Urinary bladder (tissue), 4 donors: ENCODE measurements around the gene ERP29. TPM values are rescaled to one million over a fixed set of nuclear protein-coding genes. Genes with fewer than 3 reads are reported as not detected.
"Not testable (repeated sequence)": the region's sequence is repeated elsewhere in the genome, so short reads cannot be mapped to it uniquely, and the experiment has no call there.

ENCODE experiments used
- DNase-seq: peaks from one replicate; pipeline ENCODE4 v3.0.0-alpha.2; 2015; ENCODE audit errors: extremely low spot score
- H3K27ac ChIP-seq: one replicate; pipeline ENCODE4 v1.5.1; 2013; ENCODE audit warnings: low read depth, mild to moderate bottlenecking, moderate library complexity
- H3K36me3 ChIP-seq: one replicate; pipeline ENCODE4 v1.6.1; 2013; ENCODE audit warnings: mild to moderate bottlenecking, moderate library complexity; ENCODE audit not compliant: insufficient read depth
- H3K4me1 ChIP-seq: one replicate; pipeline ENCODE4 v1.6.1; 2013; ENCODE audit warnings: mild to moderate bottlenecking, moderate library complexity; ENCODE audit not compliant: insufficient read depth
- H3K4me3 ChIP-seq: one replicate; pipeline ENCODE4 v1.5.1; 2013; ENCODE audit warnings: low read depth, low read length
- WGBS: extraction: QIAGEN DNeasy Blood & Tissue Kit; methylation state at CpG from one replicate; pipeline ENCODE4 v1.1.7; 2013; 5-methylcytosine and 5-hydroxymethylcytosine counted together
- polyA plus RNA-seq: library from polyadenylated mRNA; stranded (reverse); fragments of 200-250 nt; gene quantifications from one replicate; pipeline ENCODE4 v1.2.3, GENCODE V29; 2013
- small RNA-seq: library from RNA; depleted of rRNA; stranded (forward); fragments of <200 nt; gene quantifications from one replicate; pipeline ENCODE3, GENCODE V24; 2014
- total RNA-seq: library from RNA; depleted of rRNA; stranded (reverse); fragments of >200 nt; gene quantifications from one replicate; pipeline ENCODE4 v1.2.3, GENCODE V29; 2014
- donor health status: healthy with polysubstance abuse.
- donor health status: healthy.

The ERP29 gene
- total and polyA plus RNA-seq, 2 donors: 37.5 to 101 TPM

- peaks cover 11% of the 10 kb centered on the region for H3K36me3 ChIP-seq
- DNase-seq: no peak
- no peak overlapping the region for H3K27ac ChIP-seq
- 85% methylated on average over 2 of the region's 2 CpGs for WGBS
- H3K4me1 ChIP-seq: no peaks in the 10 kb centered on the region
- no peak overlapping the region for H3K4me3 ChIP-seq
These were observed 18.2 kb downstream of the ERP29 start for GRCh38 chr12:112031472-112031871.

DNA sequence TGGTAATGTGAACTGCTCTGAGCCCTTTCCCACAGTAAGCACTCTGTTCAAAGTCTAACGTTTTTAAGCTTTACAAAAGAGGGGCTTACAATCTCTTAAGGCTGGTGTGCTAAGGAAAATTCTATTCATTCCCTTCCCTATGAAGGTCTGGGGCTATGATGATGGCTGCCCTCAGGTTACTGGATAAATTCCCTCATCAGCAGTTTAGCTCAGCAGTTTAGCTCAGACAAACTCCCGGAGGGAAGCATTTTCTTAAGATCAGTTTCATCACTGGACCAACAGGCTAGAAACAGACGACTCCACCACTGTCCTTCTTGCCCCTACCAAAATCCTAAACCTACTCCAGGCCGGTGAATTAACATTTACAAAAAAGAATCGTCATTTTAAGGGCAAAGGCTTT is 19.1 kb downstream of the ERP29 start:
- no peaks in the 10 kb centered on the region for H3K4me1 ChIP-seq
- H3K4me3 ChIP-seq: no peak overlapping the region
- no peak overlapping the region for H3K27ac ChIP-seq
- peaks cover 16% of the 10 kb centered on the region for H3K36me3 ChIP-seq
- no peak for DNase-seq
- 95% methylated on average over 5 of the region's 5 CpGs for WGBS

GRCh38 chr12:112035219-112035785 is 22.1 kb downstream of the ERP29 start:
- WGBS: 89% methylated on average over 4 of the region's 4 CpGs
- peaks cover 17% of the 10 kb centered on the region for H3K36me3 ChIP-seq
- no peak overlapping the region for H3K4me3 ChIP-seq
- DNase-seq: no peak
- no peaks in the 10 kb centered on the region for H3K4me1 ChIP-seq
- no peak overlapping the region for H3K27ac ChIP-seq

DNA sequence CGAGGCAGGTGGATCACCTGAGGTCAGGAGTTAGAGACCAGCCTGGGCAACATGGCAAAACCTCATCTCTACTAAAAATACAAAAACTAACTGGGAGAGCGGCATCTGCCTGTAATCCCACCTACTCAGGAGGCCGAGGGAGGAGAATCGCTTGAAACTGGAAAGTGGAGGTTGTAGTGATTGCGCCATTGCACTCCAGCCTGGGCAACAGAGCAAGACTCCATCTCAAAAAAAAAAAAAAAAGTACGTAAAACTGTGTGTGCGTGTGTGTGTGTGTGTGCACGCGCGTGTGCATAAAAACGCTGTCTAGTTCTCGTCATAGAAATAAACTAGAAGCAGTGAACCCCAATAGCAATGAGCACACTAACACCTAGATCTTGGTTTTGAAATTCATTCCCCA is 23.4 kb downstream of the ERP29 start:
- H3K36me3 ChIP-seq: peaks cover 17% of the 10 kb centered on the region
- WGBS: 95% methylated on average over 12 of the region's 12 CpGs
- H3K27ac ChIP-seq, H3K4me1 ChIP-seq, H3K4me3 ChIP-seq, DNase-seq: not testable (repeated sequence)

GRCh38 chr12:112046003-112046402 is 32.8 kb downstream of the ERP29 start:
- no peak overlapping the region for H3K4me3 ChIP-seq
- H3K27ac ChIP-seq: no peak overlapping the region
- 48% methylated on average over 4 of the region's 4 CpGs for WGBS
- H3K4me1 ChIP-seq: no peaks in the 10 kb centered on the region
- peaks cover 8% of the 10 kb centered on the region for H3K36me3 ChIP-seq
- DNase-seq: no peak

DNA sequence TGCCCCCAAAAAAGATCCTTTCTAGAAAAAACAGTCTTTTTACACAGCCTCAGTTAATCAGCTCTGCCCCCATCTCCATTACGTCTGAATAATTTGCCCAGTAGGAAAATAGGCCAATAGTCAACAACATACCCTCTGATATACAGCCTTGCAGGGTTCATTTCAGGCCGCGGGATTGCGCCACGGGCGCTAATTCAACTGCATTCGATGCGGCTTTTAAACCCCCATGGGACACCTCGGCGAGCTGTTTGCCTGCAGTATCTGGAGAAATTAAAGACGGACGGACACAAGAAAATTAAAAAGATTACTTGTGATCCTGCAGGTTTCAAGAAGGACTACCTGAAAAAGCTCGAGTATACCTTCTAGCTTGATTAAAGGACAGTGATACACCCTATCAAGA is 36.1 kb downstream of the ERP29 start:
- peaks cover 7% of the 10 kb centered on the region for H3K36me3 ChIP-seq
- no peak overlapping the region for H3K4me3 ChIP-seq

GRCh38 chr12:112061137-112061536 is 47.9 kb downstream of the ERP29 start:
- no peak overlapping the region for H3K4me3 ChIP-seq
- no peak for DNase-seq
- 93% methylated on average over 2 of the region's 2 CpGs for WGBS
- H3K27ac ChIP-seq: no peak overlapping the region
- H3K36me3 ChIP-seq: peaks cover 5% of the 10 kb centered on the region
- H3K4me1 ChIP-seq: no peaks in the 10 kb centered on the region

More for the DNA sequence above, 36.1 kb downstream of the ERP29 start:
- DNase-seq: no peak
- Histone ChIP-seq H3K27ac (no peak overlapping the region), H3K4me1 (no peaks in the 10 kb centered on the region)
- WGBS: 96% methylated on average over 13 of the region's 13 CpGs

- 95% methylated on average over 2 of the region's 2 CpGs for WGBS
- Histone ChIP-seq H3K27ac (no peak overlapping the region), H3K4me3 (no peak overlapping the region), H3K4me1 (no peaks in the 10 kb centered on the region), H3K36me3 (peaks cover 11% of the 10 kb centered on the region)
- DNase-seq: no peak
These were observed 50.0 kb downstream of the ERP29 start for GRCh38 chr12:112063273-112063672.

DNA sequence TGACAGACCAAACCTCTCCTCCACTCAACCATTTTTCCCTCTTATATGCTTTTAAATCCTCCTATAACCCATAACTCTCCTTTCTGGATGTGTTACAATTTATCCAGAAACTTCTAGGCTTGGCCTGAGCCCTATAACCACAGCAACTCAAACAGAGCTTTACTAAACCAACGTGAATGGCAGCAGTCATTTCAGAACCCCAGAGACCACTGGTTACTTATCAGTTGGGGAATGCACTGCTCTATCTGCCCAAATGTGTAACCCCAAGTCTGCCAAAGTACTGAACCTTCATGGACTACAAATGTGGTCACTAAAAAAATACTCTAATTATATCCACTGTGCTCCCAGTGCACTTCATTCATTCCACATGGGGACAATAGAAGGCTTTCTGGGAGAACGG is 53.3 kb downstream of the ERP29 start:
- H3K4me3 ChIP-seq: no peak overlapping the region
- H3K27ac ChIP-seq: no peak overlapping the region
- H3K4me1 ChIP-seq: no peaks in the 10 kb centered on the region
- no peak for DNase-seq
- 88% methylated on average over 2 of the region's 2 CpGs for WGBS
- H3K36me3 ChIP-seq: peaks cover 12% of the 10 kb centered on the region

Small RNAs within 50 kb of the gene (small RNA-seq; reads per million reads assigned to genes)
- gene AC004024.1 (not detected), gene MIR3657 (not detected), gene RF00019 (not detected)

Other genes with a start within 250 kb of the ERP29 start
- gene ALDH2, start 246.5 kb upstream of the ERP29 start, total RNA-seq: 13.0 TPM
- gene ALDH2, start 246.5 kb upstream of the ERP29 start, polyA plus RNA-seq: 219 TPM
- 37.0 TPM for gene MAPKAPK5, start 171.2 kb upstream of the ERP29 start, total RNA-seq
- gene MAPKAPK5, start 171.2 kb upstream of the ERP29 start, polyA plus RNA-seq: 26.2 TPM
- gene TMEM116, start 261 bp upstream of the ERP29 start, total RNA-seq: 18.3 TPM
- 6.4 TPM for gene TMEM116, start 261 bp upstream of the ERP29 start, polyA plus RNA-seq
- gene NAA25, start 95.4 kb downstream of the ERP29 start, total RNA-seq: 48.6 TPM
- 7.3 TPM for gene NAA25, start 95.4 kb downstream of the ERP29 start, polyA plus RNA-seq
- 36.9 TPM for gene TRAFD1, start 112.1 kb downstream of the ERP29 start, total RNA-seq
- gene TRAFD1, start 112.1 kb downstream of the ERP29 start, polyA plus RNA-seq: 31.5 TPM